GM12873 (cell line): Measurements from ENCODE around the gene CNTNAP2.

Experiments used
- CTCF ChIP-seq: IDR thresholded peaks from 2 replicates; pipeline ENCODE4 v1.5.1; 2012; ENCODE audit warnings: low read depth, mild to moderate bottlenecking, moderate library complexity, low read length, control low read depth; ENCODE audit not compliant: insufficient read depth; ENCODE audit errors: missing control alignments

Gene CNTNAP2

GRCh38 chr7:146660839-146661238 is 544.2 kb downstream of the CNTNAP2 start:
- no peak for TF ChIP-seq CTCF

- TF ChIP-seq CTCF: no peak
Observed at GRCh38 chr7:146661435-146661834, 544.8 kb downstream of the CNTNAP2 start.

DNA sequence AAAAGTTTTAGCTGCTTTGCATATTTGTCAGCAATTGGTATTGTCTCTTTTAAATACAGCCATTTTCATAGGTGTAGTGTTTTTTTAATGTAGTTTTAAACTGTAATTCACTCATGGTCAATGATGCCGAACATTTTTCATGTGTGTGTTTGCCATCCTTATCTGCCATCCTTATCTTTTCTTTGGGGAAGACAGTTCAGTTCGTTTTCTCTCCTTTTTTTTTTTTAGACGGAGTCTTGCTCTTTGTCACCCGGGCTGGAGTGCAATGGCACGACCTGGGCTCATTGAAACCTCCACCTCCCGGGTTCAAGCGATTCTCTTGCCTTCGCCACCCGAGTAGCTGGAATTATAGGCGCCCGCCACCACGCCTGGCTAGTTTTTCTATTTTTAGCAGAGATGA is 545.3 kb downstream of the CNTNAP2 start:
- no peak for TF ChIP-seq CTCF

GRCh38 chr7:146665023-146665422 is 548.4 kb downstream of the CNTNAP2 start:
- TF ChIP-seq CTCF: no peak

DNA sequence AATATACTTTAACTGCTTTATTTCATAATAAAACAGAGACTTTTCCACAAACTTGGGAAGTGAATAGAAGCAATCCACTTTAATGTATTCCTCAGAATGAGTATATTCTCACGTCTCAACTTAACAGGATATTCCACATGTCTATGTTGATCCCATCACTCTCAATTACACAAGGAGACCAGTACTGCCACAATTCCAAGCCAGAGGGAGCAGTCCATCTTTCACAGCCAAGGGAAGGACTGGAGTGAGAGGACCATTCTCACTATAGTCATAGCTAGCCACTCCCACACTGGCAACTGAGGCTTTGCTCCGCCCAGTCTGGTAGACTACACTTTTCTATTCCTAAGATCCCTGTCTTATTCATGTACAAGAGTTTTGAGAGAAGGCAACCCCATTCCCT is 553.9 kb downstream of the CNTNAP2 start:
- no peak for TF ChIP-seq CTCF

DNA sequence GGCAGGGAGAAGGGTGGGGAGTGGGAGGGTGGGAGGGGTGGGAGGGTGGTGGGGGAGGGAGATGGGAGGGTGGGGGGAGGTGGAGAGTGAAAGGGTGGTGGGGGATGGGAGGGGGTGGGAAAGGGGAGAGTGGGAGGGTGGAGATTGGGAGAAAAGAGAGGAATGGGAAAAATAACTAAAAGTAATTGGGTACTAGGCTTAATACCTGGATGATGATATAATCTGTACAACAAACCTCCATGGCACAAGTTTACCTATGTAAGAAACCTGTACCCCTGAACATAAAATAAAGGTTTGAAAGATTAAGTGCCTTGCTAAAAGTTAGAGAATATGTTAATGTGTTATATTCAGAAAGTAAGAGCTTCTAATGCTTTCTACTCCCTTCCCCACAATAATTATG is 564.9 kb downstream of the CNTNAP2 start:
- TF ChIP-seq CTCF: no peak

- TF ChIP-seq CTCF: no peak
Observed at GRCh38 chr7:146683439-146683838, 566.8 kb downstream of the CNTNAP2 start.
